ENCODE data around the gene SEMA4G. TPM values are rescaled to one million over a fixed set of nuclear protein-coding genes. Genes with fewer than 3 reads are reported as not detected.

Gene SEMA4G
- total RNA-seq, 2 donors from 2014 or later: 3.4 to 4.0 TPM

GRCh38 chr10:101000127-101000914, 31.0 kb downstream of the SEMA4G start:
- no peaks in the 10 kb centered on the region for H3K9me3 ChIP-seq
- H3K4me3 ChIP-seq: peak overlapping the region; percentile 88 to 93
- no peak for TF ChIP-seq CTCF (IDR thresholded peaks at IDR 0.05)
- no peak for DNase-seq (ENCODE audit: low spot score)
- H3K4me1 ChIP-seq: peaks cover 0 to 75% of the 10 kb centered on the region in 2 donors
- H3K27me3 ChIP-seq: no peaks in the 10 kb centered on the region
- H3K36me3 ChIP-seq: peaks cover 28% of the 10 kb centered on the region
- peak overlapping the region; percentile 99 to 100 for H3K27ac ChIP-seq

- peak overlapping the region; percentile 99 to 100 for H3K27ac ChIP-seq
- peak overlapping the region; percentile 88 to 93 for H3K4me3 ChIP-seq
- peaks cover 0 to 80% of the 10 kb centered on the region in 2 donors for H3K4me1 ChIP-seq
- peak; percentile 97 for DNase-seq (ENCODE audit: low spot score)
- H3K36me3 ChIP-seq: peaks cover 35% of the 10 kb centered on the region
- H3K9me3 ChIP-seq: no peaks in the 10 kb centered on the region
- TF ChIP-seq CTCF (IDR thresholded peaks at IDR 0.05): peak in 1 of 2 donors; percentile 27
- no peaks in the 10 kb centered on the region for H3K27me3 ChIP-seq
Measured at GRCh38 chr10:101000915-101001658, 31.8 kb downstream of the SEMA4G start.

GRCh38 chr10:101001659-101002035, 32.3 kb downstream of the SEMA4G start:
- H3K4me1 ChIP-seq: peaks cover 0 to 76% of the 10 kb centered on the region in 2 donors
- TF ChIP-seq CTCF (IDR thresholded peaks at IDR 0.05): no peak

GRCh38 chr10:101002456-101002855, 33.2 kb downstream of the SEMA4G start:
- peak overlapping the region; percentile 99 to 100 for H3K27ac ChIP-seq
- DNase-seq (ENCODE audit: low spot score): no peak
- peaks cover 0 to 78% of the 10 kb centered on the region in 2 donors for H3K4me1 ChIP-seq
- H3K9me3 ChIP-seq: no peaks in the 10 kb centered on the region
- H3K36me3 ChIP-seq: peaks cover 48% of the 10 kb centered on the region
- no peak for TF ChIP-seq CTCF (IDR thresholded peaks at IDR 0.05)
- H3K4me3 ChIP-seq: peak overlapping the region in 1 of 2 donors; percentile 24
- H3K27me3 ChIP-seq: no peaks in the 10 kb centered on the region

More at GRCh38 chr10:101001659-101002035, 32.3 kb downstream of the SEMA4G start:
- Histone ChIP-seq H3K27me3 (no peaks in the 10 kb centered on the region), H3K27ac (peak overlapping the region; percentile 99 to 100), H3K4me3 (peak overlapping the region; percentile 11 to 24), H3K36me3 (peaks cover 41% of the 10 kb centered on the region), H3K9me3 (no peaks in the 10 kb centered on the region)
- no peak for DNase-seq (ENCODE audit: low spot score)

GRCh38 chr10:101003639-101004206, 34.4 kb downstream of the SEMA4G start:
- Histone ChIP-seq H3K27ac (no peak overlapping the region), H3K4me3 (no peak overlapping the region), H3K27me3 (no peaks in the 10 kb centered on the region), H3K4me1 (peaks cover 0 to 79% of the 10 kb centered on the region in 2 donors), H3K9me3 (no peaks in the 10 kb centered on the region), H3K36me3 (peaks cover 48% of the 10 kb centered on the region)
- DNase-seq (ENCODE audit: low spot score): no peak
- no peak for TF ChIP-seq CTCF (IDR thresholded peaks at IDR 0.05)
